SW480 (cell line): Measurements from ENCODE around the gene CYS1.
"Not testable (repeated sequence)": the region's sequence is repeated elsewhere in the genome, so short reads cannot be mapped to it uniquely, and the experiment has no call there.

Experiments
- DNase-seq: peaks from one replicate; pipeline ENCODE4 v3.0.0-alpha.2; 2016; ENCODE audit warnings: low spot score

The CYS1 gene

DNA sequence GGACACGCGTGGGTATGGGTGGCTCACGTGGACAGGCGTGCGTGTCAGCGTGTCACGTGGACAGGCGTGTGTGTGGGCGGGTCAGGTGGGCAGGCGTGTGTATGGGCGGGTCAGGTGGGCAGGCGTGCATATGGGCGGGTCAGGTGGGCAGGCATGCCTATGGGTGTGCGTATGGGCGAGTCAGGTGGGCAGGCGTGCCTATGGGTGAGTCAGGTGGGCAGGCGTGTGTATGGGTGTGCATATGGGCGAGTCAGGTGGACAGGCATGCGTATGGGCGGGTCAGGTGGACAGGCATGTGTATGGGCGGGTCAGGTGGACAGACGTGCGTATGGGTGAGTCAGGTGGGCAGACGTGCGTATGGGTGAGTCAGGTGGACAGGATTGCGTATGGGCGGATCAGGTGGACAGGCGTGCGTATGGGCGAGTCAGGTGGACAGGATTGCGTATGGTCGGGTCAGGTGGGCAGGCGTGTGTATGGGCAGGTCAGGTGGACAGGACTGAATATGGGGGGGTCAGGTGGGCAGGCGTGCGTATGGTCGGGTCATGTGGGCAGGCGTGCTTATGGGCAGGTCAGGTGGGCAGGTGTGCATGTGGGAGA lies 67.7 kb downstream of the CYS1 start:
- peak; percentile 99 for DNase-seq

DNA sequence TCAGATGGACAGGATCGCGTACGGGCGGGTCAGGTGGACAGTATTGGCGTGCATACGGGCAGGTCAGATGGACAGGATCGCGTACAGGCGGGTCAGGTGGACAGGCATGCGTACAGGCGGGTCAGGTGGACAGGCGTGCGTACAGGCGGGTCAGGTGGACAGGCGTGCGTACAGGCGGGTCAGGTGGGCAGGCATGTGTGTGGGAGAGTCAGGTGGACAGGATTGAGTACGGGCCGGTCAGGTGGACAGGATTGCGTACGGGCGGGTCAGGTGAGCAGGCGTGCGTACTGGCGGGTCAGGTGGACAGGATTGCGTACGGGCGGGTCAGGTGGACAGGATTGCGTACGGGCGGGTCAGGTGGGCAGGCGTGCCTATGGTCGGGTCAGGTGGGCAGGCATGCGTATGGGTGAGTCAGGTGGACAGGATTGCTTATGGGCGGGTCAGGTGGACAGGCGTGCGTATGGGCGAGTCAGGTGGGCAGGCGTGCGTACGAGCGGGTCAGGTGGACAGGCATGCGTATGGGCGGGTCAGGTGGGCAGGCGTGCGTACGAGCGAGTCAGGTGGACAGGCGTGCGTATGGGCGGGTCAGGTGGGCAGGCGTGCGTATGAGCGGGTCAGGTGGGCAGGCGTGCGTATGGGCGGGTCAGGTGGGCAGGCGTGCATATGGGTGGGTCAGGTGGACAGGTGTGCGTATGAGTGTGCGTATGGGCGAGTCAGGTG lies 68.4 kb downstream of the CYS1 start:
- DNase-seq: peak; percentile 96

GRCh38 chr2:10010861-10011605 lies 69.2 kb downstream of the CYS1 start:
- not testable (repeated sequence) for DNase-seq

DNA sequence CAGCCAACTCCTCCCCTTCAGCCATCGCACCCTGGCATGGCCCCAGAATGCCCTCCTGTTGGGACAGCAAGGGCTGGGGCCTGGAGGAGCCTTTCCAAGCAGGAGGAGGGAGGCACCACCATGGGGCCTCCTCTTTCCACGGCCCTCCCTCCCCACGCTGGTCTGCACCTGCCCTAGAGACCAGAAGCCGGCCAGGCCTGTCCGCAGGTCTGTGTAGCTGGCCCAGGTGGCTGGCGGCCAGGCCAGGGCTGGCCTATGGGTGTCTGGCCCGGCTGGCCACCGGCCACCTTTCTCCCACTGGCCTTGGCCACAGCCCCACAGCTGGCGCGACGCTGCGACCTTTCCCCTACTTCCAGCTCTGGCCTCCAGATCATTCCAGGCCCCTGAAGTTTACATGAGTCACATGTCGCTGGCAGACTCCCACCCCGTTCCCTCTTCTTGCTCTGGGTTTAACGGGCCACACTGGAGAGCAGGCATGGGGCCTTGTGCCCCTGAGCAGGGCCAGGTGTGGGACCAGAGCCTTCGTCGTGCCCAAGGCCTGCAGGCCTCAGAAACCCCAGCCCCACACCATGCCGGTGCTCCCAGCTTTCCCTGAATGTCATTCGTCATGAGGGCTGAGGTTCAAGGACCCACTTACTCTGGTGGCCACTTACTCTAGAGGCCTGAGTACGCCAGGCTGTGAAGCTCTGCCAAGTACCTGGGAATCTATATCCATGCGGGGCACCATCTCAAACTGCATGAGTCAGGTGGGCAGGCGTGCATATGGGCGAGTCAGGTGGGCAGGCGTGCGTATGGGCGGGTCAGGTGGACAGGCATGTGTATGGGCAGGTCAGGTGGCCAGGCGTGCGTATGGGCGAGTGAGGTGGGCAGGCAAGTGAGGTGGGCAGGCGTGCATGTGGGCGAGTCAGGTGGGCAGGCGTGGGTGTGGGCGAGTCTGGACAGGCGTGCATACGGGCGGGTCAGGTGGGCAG lies 70.1 kb downstream of the CYS1 start:
- no peak for DNase-seq

- no peak for DNase-seq
Measured at GRCh38 chr2:10009271-10009810, 70.9 kb downstream of the CYS1 start.

DNA sequence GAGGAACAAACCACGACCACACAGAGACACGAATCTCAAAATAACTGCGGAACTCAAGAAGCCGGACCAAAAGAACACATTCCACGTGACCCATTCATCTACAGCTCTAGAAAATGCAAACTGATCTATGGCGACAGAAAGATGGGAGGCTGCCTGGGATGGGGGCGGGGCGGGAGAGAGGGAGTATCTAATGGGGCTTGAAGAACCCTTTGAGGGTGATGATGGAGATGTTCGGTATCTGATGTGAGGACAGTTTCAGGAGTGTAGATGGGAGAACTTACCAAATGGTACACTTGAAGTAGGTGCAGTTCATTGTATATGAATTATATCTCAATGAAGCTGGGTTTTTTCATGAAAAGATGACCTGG lies 71.4 kb downstream of the CYS1 start:
- DNase-seq: no peak

GRCh38 chr2:10007921-10008808 lies 72.0 kb downstream of the CYS1 start:
- DNase-seq: no peak

DNA sequence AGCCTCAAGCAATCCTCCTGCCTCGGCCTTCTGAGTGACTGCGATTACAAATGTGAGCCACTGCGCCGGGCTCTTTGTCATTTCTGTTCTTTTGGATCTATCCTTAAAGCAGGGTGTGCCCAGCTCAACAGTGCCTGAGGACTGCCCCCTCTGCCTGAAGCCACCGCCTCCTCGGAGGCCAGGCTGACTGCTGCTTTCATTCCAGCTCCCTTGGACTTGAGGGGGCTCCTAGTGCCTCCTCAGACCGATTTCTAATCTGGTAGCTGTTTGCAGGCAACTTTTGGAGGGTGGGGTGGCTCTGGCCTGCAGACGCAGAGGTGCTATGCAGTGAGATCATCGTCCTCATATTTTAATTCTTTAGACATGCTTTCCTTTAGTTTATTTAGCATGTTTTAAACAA lies 72.8 kb downstream of the CYS1 start:
- no peak for DNase-seq
